ENCODE results near the gene PLAAT2.
"Not testable (repeated sequence)": the region's sequence is repeated elsewhere in the genome, so short reads cannot be mapped to it uniquely, and the experiment has no call there.

PLAAT2 gene

DNA sequence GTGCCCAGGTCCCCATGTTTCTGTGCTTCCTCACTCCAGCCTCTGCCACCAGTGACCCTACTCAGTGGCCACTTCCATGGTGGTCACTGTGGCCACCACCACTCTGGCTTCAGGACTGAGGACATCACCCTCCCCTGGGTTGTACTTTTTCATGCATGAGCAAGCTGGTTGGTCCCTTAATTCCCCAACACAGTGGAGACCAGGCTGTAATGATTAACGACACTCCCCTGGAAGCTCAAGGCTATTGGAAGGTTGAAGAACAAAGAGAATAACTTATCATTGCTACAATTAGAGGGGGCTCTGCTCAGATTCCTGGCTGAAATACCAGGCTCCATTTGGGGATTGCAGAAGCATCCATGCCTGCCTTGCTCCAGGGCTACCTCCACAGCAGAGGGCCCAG, 16.1 kb downstream of the PLAAT2 start:
- no peak for DNase-seq

DNA sequence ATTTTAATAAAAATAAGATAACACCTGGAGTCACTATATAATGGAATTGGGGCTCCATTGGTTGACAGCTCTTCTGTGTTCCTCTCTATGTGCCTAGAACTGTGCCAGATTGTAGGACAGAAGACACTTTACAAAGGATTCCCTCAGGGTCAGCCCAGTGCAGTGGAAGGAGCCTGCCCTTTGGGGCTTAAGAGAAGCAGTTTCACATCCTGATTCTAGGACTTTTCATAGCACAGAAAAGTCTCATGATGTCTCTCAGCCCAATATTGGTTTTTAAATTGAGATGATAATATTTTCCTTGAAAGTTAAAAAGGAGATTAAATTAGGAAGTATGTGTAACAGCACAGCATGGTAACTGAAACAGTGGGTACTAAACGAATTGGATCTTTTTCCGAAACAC, 19.5 kb downstream of the PLAAT2 start:
- no peak for DNase-seq

DNA sequence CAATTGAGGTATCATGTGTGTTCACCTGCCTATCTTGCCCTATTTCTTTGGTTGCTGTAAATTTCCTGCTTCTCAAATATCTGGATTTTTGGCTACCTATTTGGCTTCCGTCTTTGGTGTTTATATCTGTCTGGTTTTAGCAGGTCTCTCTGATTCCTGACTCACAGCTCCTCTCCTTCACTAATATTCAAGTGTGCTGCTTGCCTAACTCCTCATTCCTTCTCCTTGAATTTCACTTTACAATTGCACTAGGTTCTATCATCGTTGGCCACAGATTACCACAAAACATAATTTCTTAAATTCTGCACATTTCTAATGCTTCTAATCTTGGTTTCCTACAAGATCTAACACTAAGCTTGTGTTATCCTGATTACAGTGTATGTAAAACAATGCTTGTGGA, 20.7 kb downstream of the PLAAT2 start:
- not testable (repeated sequence) for DNase-seq

DNA sequence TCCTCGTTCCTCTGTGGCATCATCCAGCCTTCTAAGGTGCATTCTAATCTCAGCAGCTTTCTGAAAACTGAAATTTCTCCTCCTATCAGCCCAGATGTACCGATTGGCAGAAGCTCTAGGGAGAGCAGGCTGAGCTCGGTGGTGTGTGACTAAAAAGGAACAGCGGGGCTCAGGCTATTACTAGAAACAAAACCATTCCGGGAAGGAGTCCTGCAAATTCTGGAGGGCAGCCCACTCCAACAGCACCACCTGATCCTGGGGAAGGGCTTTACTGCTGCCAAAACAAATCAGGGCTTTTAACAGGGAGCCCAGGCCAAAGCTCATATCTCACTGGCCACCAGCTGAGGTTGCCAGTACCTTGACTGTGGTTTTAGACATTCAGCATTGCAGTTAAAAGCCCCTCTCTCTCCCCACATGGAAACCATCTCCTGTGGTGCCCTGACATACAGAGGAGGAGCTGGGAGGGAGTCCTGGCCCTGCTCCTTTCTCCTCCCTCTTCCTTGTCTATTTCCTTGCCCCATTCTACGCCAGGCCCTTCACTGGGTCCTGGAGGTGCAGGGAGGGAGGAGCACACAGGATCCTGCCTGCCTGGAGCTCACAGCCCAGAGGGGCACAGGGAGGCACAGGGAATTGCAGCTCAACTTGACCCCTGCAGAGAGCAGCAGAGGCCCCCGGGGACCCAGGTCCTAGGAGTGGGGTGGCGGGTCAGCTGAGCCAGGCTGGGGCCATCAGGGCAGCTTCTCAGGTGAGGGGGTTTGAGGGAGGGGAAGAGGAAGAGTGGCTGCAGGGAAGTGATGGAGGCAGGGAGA, 25.7 kb downstream of the PLAAT2 start:
- peak; percentile 53 for DNase-seq

DNA sequence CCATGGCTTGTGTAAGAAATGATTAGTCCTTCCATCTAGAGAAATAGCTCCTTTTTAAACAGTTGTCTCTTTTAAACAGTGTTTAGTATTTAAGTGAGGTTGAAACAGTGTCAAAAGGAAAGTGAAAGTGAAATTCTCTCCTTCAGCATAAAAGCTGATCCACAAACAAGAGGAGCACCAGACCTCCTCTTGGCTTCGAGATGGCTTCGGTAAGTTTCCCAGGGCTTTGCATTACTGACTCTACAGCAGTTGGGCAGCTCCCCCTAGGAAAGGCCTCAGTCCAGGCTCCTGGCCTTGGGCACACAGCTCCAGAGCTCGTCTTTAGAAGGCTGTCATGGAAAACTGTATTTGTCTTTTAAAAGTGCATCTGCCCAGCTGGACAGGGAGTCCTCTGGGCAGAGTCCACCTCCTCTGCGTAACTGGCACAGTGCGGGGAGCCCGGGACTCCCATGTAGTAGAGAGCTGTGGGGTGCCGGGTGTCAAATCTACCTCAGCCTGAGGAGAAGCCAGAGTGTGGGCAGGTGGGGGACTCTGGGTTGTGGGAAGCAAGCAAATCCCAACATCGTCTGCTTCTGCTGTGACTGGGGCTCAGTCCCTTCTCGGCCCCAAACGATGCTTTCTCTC, 26.4 kb downstream of the PLAAT2 start, which contains the start of gene PLAAT4:
TSS of gene PLAAT4 (plus strand) at position 140 of the 624 bp plus-strand sequence. CDS start at position 201, 61 bp downstream.
- DNase-seq = no peak

DNA sequence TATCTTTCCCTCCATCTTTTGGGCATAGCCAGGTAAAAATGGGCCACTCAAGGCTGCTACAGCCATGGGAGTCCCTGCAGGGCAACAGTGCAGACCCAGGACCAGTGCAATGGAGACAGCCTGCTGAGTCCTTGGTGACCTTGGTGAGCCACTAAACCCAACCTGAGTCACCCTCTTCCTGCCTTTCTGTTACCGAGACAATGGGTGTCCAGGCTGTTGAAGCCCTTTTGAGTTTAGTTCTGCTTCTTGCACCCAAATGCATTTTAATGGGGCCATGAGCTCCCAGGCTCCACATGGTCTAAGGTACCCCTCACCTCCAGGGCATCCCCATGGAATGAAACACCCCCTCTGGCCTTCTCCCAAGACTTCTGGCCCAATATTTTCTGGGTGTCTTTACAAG, 27.4 kb downstream of the PLAAT2 start:
- no peak for DNase-seq

DNA sequence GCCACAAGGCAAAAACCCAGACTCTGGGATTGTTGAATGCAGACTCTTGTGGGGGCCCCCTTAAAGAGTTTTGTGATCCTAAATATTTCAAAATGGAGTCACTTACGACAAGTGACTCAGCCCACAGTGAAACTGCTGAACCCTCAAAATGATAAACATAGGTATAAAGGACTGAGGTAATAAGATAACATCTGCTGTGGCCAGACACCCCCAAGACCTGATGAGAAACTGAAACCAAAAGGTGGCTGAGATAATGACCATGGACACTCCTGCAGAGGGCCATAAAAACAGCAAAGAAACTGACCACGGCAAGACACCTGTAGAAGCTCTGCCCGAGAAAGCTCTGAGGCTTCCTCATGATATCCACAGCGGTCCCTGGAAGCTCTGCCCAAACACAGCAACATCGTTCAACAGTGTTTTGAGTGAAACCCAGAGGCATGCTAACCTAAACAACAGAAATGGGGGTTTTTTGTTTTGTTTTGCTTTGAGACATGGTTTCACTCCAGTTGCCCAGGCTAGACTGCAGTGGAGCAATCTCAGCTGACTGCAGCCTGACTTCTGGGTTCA, 28.2 kb downstream of the PLAAT2 start:
- no peak for DNase-seq

- no peak for DNase-seq
Observed at GRCh38 chr11:63534076-63534475, 29.1 kb downstream of the PLAAT2 start.

- DNase-seq = no peak
Observed at GRCh38 chr11:63532799-63533475, 30.2 kb downstream of the PLAAT2 start.

- no peak for DNase-seq
Observed at GRCh38 chr11:63532117-63532516, 31.1 kb downstream of the PLAAT2 start.

- DNase-seq = not testable (repeated sequence)
Observed at GRCh38 chr11:63531074-63531792, 31.9 kb downstream of the PLAAT2 start.

GRCh38 chr11:63530021-63530420, 33.2 kb downstream of the PLAAT2 start:
- no peak for DNase-seq

DNA sequence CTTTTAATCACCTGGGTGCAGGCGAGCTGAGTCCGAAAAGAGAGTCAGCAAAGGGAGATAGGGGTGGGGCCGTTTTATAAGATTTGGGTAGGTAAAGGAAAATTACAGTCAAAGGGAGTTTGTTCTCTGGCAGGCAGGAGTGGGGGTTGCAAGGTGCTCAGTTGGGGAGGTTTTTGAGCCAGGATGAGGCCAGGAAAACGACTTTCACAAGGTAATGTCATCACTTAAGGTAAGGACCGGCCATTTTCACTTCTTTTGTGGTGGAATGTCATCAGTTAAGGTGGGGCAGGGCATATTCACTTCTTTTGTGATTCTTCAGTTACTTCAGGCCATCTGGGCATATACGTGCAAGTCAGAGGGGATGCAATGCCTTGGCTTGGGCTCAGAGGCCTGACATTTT, 33.8 kb downstream of the PLAAT2 start:
- DNase-seq = not testable (repeated sequence)

DNA sequence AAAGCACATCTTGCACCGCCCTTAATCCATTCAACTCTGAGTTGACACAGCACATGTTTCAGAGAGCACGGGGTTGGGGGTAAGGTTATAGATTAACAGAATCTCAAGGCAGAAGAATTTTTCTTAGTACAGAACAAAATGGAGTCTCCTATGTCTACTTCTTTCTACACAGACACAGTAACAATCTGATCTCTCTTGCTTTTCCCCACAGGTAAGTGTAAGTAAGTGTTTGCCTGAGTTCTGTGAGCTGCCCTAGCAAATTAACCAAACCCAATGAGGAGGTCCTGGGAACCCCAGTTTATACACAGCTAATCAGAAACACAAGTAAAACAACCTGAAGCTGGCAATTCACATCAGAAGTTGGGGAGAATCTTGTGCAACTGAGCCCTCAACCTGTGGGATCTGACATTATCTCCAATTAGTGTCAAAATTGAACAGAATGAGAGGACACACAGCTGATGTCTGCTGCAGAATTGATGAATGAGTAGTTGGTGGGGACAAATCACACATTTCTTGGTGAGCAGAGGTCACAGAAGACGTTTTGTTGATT, 34.4 kb downstream of the PLAAT2 start:
- DNase-seq = not testable (repeated sequence)

DNA sequence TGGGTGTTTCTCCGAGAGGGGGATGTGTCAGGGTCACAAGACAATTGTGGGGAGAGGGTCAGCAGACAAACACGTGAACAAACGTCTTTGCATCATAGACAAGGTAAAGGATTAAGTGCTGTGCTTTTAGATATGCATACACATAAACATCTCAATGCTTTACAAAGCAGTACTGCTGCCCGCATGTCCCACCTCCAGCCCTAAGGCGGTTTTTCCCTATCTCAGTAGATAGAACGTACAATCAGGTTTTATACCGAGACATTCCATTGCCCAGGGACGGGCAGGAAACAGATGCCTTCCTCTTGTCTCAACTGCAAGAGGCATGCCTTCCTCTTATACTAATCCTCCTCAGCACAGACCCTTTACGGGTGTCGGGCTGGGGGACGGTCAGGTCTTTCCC, 35.0 kb downstream of the PLAAT2 start:
- not testable (repeated sequence) for DNase-seq

DNA sequence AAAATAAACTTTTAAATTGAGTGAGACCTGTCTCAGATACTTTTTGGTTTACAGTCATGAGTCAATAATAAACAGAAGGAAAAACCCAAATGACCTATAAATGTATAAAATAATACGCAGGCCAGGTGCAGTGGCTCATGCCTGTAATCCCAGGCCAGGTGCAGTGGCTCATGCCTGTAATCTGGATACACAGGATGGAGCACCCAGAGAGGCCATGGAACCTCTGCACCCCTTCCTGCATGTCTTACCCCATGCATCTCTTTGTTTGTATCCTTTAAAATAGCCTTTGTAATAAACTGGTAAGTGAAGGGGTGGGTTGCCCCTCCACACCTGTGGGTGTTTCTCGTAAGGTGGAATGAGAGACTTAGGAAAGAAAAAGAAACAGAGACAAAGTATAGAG, 35.5 kb downstream of the PLAAT2 start:
- no peak for DNase-seq

DNA sequence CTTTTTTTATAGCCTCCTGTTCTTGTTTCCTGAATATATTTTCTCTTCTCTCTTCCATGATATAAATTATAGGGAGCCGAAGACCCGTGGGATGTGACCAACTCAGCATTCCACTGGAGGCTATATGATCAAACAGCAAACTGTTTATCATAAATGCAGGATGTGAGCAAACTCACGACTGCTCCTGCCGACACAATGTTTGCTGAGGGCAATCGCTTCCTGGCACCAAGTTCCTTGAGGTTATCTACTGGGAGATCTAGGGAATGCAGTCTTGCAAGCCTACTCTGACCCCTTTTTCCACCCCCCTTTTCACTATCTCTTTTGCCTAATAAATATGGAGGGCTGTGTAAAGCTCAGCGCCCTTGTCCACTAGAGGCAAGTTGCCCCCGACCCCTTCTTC, 40.0 kb downstream of the PLAAT2 start:
- no peak for DNase-seq

DNA sequence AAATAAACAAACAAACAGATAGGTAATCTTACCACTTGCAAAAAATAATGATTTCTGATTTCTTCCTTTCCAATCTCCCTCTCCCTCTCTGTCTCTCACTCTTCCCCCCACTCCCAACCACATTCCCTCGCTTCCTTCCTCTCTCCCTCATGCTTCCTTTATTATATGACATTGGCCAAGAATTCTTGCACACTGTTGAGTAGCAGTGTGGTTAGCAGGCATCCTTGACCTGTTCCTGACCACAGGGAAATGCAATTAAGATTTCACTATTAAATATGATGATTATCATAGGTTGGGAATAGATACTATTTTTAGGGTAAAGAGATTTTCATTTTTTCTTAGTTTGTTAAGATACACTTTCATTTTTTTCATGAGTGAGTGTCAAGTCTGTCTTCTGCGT, 41.3 kb downstream of the PLAAT2 start:
- DNase-seq = no peak

DNA sequence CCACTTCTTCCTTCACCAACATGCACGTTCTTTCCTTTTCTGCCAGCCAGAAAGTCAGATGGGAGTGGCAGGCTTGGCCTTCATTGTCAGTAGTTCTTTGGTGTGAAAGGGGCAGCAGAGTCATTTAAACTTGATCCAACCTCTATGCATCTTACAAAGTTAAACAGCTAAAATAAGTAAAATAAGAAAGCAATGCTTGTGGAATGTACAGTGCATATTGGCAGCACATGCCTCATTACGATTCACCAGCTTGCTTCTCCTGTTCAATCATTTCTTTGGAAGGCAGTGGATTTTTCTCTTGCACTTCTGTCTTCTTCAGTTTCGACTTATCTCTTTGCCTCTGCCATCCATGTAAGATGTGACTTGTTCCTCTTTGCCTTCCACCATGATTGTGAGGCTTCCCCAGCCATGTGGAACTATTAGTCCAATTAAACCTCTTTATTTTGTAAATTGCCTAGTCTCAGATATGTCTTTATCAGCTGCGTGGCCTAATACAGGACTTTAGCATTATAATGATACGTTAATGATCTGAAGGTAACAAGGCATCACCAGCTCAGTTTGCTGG, 42.5 kb downstream of the PLAAT2 start:
- no peak for DNase-seq

- no peak for DNase-seq
Observed at GRCh38 chr11:63518548-63518947, 44.6 kb downstream of the PLAAT2 start.

DNA sequence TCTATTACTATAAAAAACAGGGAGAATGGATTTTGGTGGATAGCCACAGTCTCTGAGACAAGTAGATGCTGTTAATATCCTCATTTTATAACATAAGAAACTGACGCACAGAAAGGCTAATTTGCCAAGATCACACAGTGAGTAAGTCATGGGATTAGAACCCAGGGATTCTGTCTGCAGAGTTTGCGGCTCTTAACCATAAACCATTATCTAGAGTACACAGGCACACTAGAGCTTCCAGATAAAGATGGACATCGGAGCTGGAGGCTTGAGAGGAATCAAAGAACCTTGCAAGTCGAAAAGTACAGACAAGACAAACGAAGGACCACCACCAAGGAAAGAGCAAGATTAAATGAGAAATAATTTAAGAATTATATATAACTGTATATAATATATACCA, 46.0 kb downstream of the PLAAT2 start:
- no peak for DNase-seq

GRCh38 chr11:63516109-63516508, 47.1 kb downstream of the PLAAT2 start:
- DNase-seq = no peak
